Measurements from ENCODE around the gene DLGAP1. TPM values are rescaled to one million over a fixed set of nuclear protein-coding genes. Genes with fewer than 3 reads are reported as not detected.

DLGAP1 gene
- total and polyA plus RNA-seq, 2 donors = 0.24 to 0.41 TPM

DNA sequence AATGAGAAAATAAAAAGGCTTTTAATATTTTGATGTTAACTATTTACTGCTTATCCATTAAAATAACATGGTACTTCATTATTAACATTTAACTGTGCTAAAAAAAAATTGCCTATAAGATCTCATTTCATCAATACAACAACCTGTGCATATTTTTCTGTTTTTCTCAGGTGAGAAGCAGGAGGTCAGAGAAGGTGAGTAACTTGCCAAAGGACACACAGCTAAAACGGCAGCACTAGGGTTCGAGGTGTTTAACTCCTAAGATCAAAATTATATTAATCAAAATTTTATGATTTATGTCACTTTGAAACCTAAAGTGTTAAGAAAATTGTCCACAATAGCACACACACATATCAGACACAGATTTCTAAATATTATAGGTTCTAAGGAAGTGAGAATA, 639.1 kb downstream of the DLGAP1 start:
- Histone ChIP-seq H3K27ac (ENCODE audit: low read depth in 1 of 2, low read length in 1 of 2) (no peak overlapping the region), H3K27me3 (ENCODE audit: control insufficient read depth in 2 of 2, insufficient read depth in 1 of 2, low read length in 1 of 2) (no peaks in the 10 kb centered on the region), H3K4me3 (ENCODE audit: low read length in 2 of 2) (no peak overlapping the region), H3K9me3 (ENCODE audit: control insufficient read depth in 2 of 2, insufficient read depth in 1 of 2, low read length in 1 of 2) (no peaks in the 10 kb centered on the region), H3K36me3 (ENCODE audit: control insufficient read depth in 2 of 2, insufficient read depth in 2 of 2, low read length in 1 of 2) (no peaks in the 10 kb centered on the region), H3K4me1 (ENCODE audit: control insufficient read depth in 2 of 2, insufficient read depth in 2 of 2, low read length in 2 of 2) (no peaks in the 10 kb centered on the region)
- 97% methylated on average over 2 of the region's 2 CpGs for WGBS
- no peak for DNase-seq (ENCODE audit: low read depth in 6 of 9, low spot score in 9 of 9)

DNA sequence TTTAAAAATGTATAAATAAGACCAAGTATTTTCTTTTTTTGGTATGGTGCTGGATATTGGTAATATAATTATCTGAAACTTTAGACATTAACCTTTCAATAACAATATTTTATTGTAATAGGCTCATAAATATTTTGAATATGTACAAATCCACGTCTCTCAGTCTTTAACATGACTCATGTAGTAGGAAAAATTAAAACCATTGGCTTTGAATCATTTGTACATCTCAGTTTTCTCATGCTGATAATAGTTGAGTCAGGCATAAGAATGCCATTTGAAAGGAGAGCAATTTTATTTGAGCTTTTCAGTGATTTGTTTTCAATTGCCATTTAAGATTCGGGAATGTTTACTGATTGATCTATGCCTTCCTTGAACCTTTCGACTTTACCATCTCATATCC, 640.3 kb downstream of the DLGAP1 start:
- WGBS = 96% methylated on average over 3 of the region's 3 CpGs
- Histone ChIP-seq H3K27ac (ENCODE audit: low read depth in 1 of 2, low read length in 1 of 2) (no peak overlapping the region), H3K9me3 (ENCODE audit: control insufficient read depth in 2 of 2, insufficient read depth in 1 of 2, low read length in 1 of 2) (no peaks in the 10 kb centered on the region), H3K4me3 (ENCODE audit: low read length in 2 of 2) (no peak overlapping the region), H3K4me1 (ENCODE audit: control insufficient read depth in 2 of 2, insufficient read depth in 2 of 2, low read length in 2 of 2) (no peaks in the 10 kb centered on the region), H3K36me3 (ENCODE audit: control insufficient read depth in 2 of 2, insufficient read depth in 2 of 2, low read length in 1 of 2) (no peaks in the 10 kb centered on the region), H3K27me3 (ENCODE audit: control insufficient read depth in 2 of 2, insufficient read depth in 1 of 2, low read length in 1 of 2) (no peaks in the 10 kb centered on the region)
- no peak for DNase-seq (ENCODE audit: low read depth in 6 of 9, low spot score in 9 of 9)

DNA sequence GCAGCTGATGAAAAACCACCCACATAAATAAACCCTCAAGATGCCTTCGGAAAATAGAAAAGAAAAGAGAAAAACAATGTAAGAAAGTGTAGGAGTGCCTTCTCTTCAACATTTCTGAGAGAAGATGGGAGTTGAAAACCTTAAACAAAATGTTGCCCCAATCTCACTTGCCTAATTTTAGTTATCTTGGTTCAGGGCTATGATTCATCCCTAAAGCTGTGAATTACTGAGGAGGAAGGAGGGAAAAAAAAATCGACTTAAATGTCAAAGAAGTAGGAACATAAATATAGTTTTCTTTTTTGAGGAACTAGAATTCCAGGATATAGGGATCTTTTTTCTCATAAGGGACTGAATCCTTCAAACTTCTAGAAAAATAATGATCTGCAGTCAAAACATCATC, 644.8 kb downstream of the DLGAP1 start:
- 64% methylated on average over 2 of the region's 2 CpGs for WGBS
- Histone ChIP-seq H3K4me1 (ENCODE audit: control insufficient read depth in 2 of 2, insufficient read depth in 2 of 2, low read length in 2 of 2) (no peaks in the 10 kb centered on the region), H3K4me3 (ENCODE audit: low read length in 2 of 2) (no peak overlapping the region), H3K36me3 (ENCODE audit: control insufficient read depth in 2 of 2, insufficient read depth in 2 of 2, low read length in 1 of 2) (no peaks in the 10 kb centered on the region), H3K9me3 (ENCODE audit: control insufficient read depth in 2 of 2, insufficient read depth in 1 of 2, low read length in 1 of 2) (no peaks in the 10 kb centered on the region), H3K27me3 (ENCODE audit: control insufficient read depth in 2 of 2, insufficient read depth in 1 of 2, low read length in 1 of 2) (no peaks in the 10 kb centered on the region), H3K27ac (ENCODE audit: low read depth in 1 of 2, low read length in 1 of 2) (no peak overlapping the region)
- DNase-seq (ENCODE audit: low read depth in 6 of 9, low spot score in 9 of 9) = no peak

DNA sequence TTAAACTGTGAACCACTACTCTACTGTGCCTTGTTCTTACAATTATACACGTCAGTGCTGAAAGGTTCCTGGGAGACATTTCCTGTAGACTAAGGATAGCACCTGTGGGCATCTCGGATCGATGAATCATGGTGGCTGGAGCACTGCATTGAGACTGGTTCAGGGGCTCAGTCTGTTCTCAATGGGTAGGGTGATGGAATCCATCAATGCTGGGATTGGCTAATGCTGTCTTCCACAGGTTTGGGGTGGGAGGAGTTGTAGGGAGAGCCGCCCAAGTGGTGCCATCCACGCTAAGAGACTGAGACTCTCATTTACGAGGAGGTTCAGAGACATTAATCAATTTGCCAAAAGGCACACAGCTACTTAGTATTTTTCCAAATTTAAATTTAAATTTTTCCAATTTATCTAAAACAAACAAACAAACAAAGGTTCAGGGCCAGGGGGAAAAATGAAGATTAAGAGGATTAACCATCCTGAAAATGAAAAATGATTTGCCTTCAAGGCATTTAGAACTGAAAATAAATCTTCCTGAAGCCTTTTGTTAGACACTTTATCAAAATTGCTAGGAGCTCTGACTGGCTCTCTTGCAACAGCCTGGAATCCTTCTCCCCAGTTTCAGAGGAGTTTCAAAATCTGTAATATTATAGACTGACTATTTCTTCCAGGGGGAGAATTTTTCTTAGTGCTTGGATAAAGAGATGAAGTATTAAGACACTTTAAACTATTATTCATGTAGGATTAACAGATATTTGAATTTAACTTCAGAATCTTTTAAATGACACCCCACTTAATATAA, 645.9 kb downstream of the DLGAP1 start:
- 80% methylated on average over 6 of the region's 6 CpGs for WGBS
- Histone ChIP-seq H3K9me3 (ENCODE audit: control insufficient read depth in 2 of 2, insufficient read depth in 1 of 2, low read length in 1 of 2) (no peaks in the 10 kb centered on the region), H3K27ac (ENCODE audit: low read depth in 1 of 2, low read length in 1 of 2) (no peak overlapping the region)

DNA sequence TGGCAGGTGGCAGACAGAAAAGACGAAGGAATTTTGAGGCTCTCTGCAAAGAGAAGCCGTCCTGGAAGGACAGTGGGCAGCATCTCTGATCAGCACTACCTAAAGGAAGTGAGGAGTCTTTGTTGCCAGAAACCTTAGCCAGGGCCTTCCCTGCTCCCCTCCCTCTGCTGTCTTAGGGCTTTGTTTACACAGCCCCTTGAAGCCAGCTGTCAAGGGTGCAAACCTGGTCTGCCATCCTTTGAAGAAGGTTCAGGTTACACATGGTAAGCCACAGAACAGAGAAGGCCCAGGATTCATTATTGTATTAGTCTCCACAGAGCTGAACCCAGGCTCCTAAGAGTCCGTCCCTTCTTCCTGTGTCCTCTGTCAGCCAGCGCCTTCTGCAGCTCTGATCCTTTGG, 648.5 kb downstream of the DLGAP1 start:
- Histone ChIP-seq H3K4me1 (ENCODE audit: control insufficient read depth in 2 of 2, insufficient read depth in 2 of 2, low read length in 2 of 2) (no peaks in the 10 kb centered on the region), H3K36me3 (ENCODE audit: control insufficient read depth in 2 of 2, insufficient read depth in 2 of 2, low read length in 1 of 2) (no peaks in the 10 kb centered on the region), H3K4me3 (ENCODE audit: low read length in 2 of 2) (no peak overlapping the region), H3K9me3 (ENCODE audit: control insufficient read depth in 2 of 2, insufficient read depth in 1 of 2, low read length in 1 of 2) (no peaks in the 10 kb centered on the region), H3K27me3 (ENCODE audit: control insufficient read depth in 2 of 2, insufficient read depth in 1 of 2, low read length in 1 of 2) (no peaks in the 10 kb centered on the region), H3K27ac (ENCODE audit: low read depth in 1 of 2, low read length in 1 of 2) (no peak overlapping the region)
- WGBS = 94% methylated on average over 4 of the region's 4 CpGs
- peak in 1 of 9 donors; percentile 1 for DNase-seq (ENCODE audit: low read depth in 6 of 9, low spot score in 9 of 9)

More for the DNA sequence above, 645.9 kb downstream of the DLGAP1 start:
- H3K4me3 ChIP-seq (ENCODE audit: low read length in 2 of 2) = no peak overlapping the region
- DNase-seq (ENCODE audit: low read depth in 6 of 9, low spot score in 9 of 9) = no peak
- no peaks in the 10 kb centered on the region for H3K4me1 ChIP-seq (ENCODE audit: control insufficient read depth in 2 of 2, insufficient read depth in 2 of 2, low read length in 2 of 2)
- H3K36me3 ChIP-seq (ENCODE audit: control insufficient read depth in 2 of 2, insufficient read depth in 2 of 2, low read length in 1 of 2) = no peaks in the 10 kb centered on the region
- H3K27me3 ChIP-seq (ENCODE audit: control insufficient read depth in 2 of 2, insufficient read depth in 1 of 2, low read length in 1 of 2) = no peaks in the 10 kb centered on the region

DNA sequence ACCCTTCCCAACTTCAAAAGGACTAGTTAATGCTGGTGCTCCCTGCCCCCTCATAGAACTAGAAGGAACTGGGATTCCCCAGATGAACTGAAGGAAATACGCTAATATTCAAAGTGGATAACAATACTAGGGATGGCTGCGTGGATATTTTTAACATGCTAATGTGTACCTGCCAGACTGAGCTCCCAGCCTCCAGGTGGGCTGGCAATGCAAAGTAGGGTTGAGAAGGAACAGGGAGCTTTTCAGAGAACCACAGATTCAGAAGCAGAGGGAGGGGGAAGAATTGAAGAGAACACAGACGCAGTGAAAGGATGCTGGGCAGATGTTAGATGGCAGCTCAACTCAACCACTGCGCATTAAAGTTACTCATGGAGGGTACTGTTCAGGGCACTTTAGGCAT, 650.8 kb downstream of the DLGAP1 start:
- Histone ChIP-seq H3K4me3 (ENCODE audit: low read length in 2 of 2) (no peak overlapping the region), H3K27me3 (ENCODE audit: control insufficient read depth in 2 of 2, insufficient read depth in 1 of 2, low read length in 1 of 2) (no peaks in the 10 kb centered on the region), H3K4me1 (ENCODE audit: control insufficient read depth in 2 of 2, insufficient read depth in 2 of 2, low read length in 2 of 2) (no peaks in the 10 kb centered on the region), H3K36me3 (ENCODE audit: control insufficient read depth in 2 of 2, insufficient read depth in 2 of 2, low read length in 1 of 2) (no peaks in the 10 kb centered on the region), H3K9me3 (ENCODE audit: control insufficient read depth in 2 of 2, insufficient read depth in 1 of 2, low read length in 1 of 2) (no peaks in the 10 kb centered on the region), H3K27ac (ENCODE audit: low read depth in 1 of 2, low read length in 1 of 2) (no peak overlapping the region)
- WGBS = 98% methylated on average over 4 of the region's 4 CpGs
- DNase-seq (ENCODE audit: low read depth in 6 of 9, low spot score in 9 of 9) = no peak

DNA sequence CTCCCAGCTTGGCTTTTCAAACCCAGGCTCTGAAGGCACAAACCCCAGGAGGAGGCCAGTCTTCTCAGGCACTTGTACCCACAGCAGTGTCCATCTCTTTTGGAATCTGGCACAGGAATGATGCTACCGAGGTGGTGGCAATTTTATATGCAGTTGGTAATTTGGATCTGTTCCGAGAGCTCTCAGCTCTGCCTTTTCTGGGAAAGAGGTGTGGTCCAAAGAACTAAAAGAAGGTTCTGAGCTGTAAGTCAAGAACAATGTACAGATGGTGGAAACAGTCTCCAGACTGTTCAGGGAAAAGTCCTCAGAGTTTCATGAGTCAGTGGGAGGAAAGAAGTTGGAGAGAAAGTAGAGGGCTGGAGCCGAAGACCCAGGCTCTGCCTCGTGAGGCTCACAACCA, 651.8 kb downstream of the DLGAP1 start:
- DNase-seq (ENCODE audit: low read depth in 6 of 9, low spot score in 9 of 9) = no peak
- Histone ChIP-seq H3K27ac (ENCODE audit: low read depth in 1 of 2, low read length in 1 of 2) (no peak overlapping the region), H3K27me3 (ENCODE audit: control insufficient read depth in 2 of 2, insufficient read depth in 1 of 2, low read length in 1 of 2) (no peaks in the 10 kb centered on the region), H3K36me3 (ENCODE audit: control insufficient read depth in 2 of 2, insufficient read depth in 2 of 2, low read length in 1 of 2) (no peaks in the 10 kb centered on the region), H3K9me3 (ENCODE audit: control insufficient read depth in 2 of 2, insufficient read depth in 1 of 2, low read length in 1 of 2) (no peaks in the 10 kb centered on the region), H3K4me3 (ENCODE audit: low read length in 2 of 2) (no peak overlapping the region), H3K4me1 (ENCODE audit: control insufficient read depth in 2 of 2, insufficient read depth in 2 of 2, low read length in 2 of 2) (no peaks in the 10 kb centered on the region)
- 85% methylated on average over 4 of the region's 4 CpGs for WGBS

DNA sequence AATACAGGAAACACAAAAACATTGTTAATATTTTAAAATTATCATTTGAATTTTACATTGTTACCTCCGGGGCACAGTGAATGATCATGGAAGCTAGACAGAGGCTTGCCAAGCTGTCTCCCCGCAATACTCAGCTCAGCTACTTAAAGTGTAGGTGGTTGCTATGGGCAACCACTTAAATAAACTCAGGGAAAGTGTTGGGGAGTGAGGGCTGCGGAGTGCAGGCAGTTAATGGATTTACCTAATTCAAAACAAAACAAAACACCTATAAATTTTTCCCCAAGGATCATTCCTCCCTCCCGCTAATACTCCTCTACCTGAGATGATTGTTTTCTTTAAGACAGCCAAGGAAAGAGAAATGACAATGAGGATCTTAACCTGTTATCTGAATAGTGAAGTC, 655.6 kb downstream of the DLGAP1 start:
- Histone ChIP-seq H3K36me3 (ENCODE audit: control insufficient read depth in 2 of 2, insufficient read depth in 2 of 2, low read length in 1 of 2) (no peaks in the 10 kb centered on the region), H3K9me3 (ENCODE audit: control insufficient read depth in 2 of 2, insufficient read depth in 1 of 2, low read length in 1 of 2) (no peaks in the 10 kb centered on the region), H3K27me3 (ENCODE audit: control insufficient read depth in 2 of 2, insufficient read depth in 1 of 2, low read length in 1 of 2) (no peaks in the 10 kb centered on the region), H3K27ac (ENCODE audit: low read depth in 1 of 2, low read length in 1 of 2) (no peak overlapping the region), H3K4me1 (ENCODE audit: control insufficient read depth in 2 of 2, insufficient read depth in 2 of 2, low read length in 2 of 2) (no peaks in the 10 kb centered on the region), H3K4me3 (ENCODE audit: low read length in 2 of 2) (no peak overlapping the region)
- 95% methylated on average over 4 of the region's 4 CpGs for WGBS
- DNase-seq (ENCODE audit: low read depth in 6 of 9, low spot score in 9 of 9) = no peak

DNA sequence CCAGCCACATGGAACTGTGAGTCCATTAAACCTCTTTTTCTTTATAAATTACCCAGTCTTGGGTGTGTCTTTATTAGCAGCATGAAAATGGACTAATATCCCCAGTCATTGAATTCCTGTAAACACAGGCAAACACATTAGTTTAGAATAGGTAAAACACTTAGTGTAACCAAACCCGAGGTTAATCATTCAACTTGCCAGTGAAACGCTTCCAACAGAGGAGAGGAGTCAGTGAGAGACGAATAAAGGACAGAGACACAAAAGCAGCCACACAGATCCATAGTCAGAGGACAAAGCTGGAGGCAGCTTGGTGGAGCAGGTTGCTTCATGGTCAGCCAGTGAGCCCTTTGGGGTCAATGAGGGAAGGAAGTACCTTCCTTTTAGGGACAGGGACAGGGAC, 657.1 kb downstream of the DLGAP1 start:
- WGBS = 93% methylated on average over 3 of the region's 3 CpGs
- no peak for DNase-seq (ENCODE audit: low read depth in 6 of 9, low spot score in 9 of 9)
- H3K36me3 ChIP-seq (ENCODE audit: control insufficient read depth in 2 of 2, insufficient read depth in 2 of 2, low read length in 1 of 2) = no peaks in the 10 kb centered on the region
- no peak overlapping the region for H3K27ac ChIP-seq (ENCODE audit: low read depth in 1 of 2, low read length in 1 of 2)
- no peaks in the 10 kb centered on the region for H3K4me1 ChIP-seq (ENCODE audit: control insufficient read depth in 2 of 2, insufficient read depth in 2 of 2, low read length in 2 of 2)
- H3K27me3 ChIP-seq (ENCODE audit: control insufficient read depth in 2 of 2, insufficient read depth in 1 of 2, low read length in 1 of 2) = no peaks in the 10 kb centered on the region
- no peak overlapping the region for H3K4me3 ChIP-seq (ENCODE audit: low read length in 2 of 2)
- no peaks in the 10 kb centered on the region for H3K9me3 ChIP-seq (ENCODE audit: control insufficient read depth in 2 of 2, insufficient read depth in 1 of 2, low read length in 1 of 2)

Data from thymus (tissue), 11 donors.